PFSK-1 (cell line): ENCODE measurements around the gene COL6A3.

Source experiments
- FOXP2 ChIP-seq: optimal IDR thresholded peaks from 2 replicates; pipeline ENCODE3; 2011; ENCODE audit warnings: borderline replicate concordance, control low read depth, inconsistent platforms; ENCODE audit not compliant: insufficient read depth; ENCODE audit errors: extremely low read length, extremely low read depth
- POLR2AphosphoS5 ChIP-seq: IDR thresholded peaks from 2 replicates; pipeline ENCODE4 v1.6.1; 2012; ENCODE audit warnings: low read depth, mild to moderate bottlenecking, control low read depth, low read length, moderate library complexity
- REST ChIP-seq, 2 experiments: IDR thresholded peaks; 2 replicates each; pipeline versions ENCODE4 v1.6.1 to v1.8.0; 2011 to 2012; ENCODE audit warnings: low read depth in 2 of 2, low read length in 2 of 2, control low read depth in 1 of 2, inconsistent platforms in 1 of 2, mild to moderate bottlenecking in 1 of 2, moderate library complexity in 1 of 2; ENCODE audit not compliant: insufficient read depth in 1 of 2
- SIN3A ChIP-seq: IDR thresholded peaks from 2 replicates; pipeline ENCODE4 v1.6.1; 2012; ENCODE audit warnings: mild to moderate bottlenecking, low read length, moderate library complexity, borderline replicate concordance; ENCODE audit not compliant: insufficient read depth
- TAF1 ChIP-seq: IDR thresholded peaks from 2 replicates; pipeline ENCODE4 v1.6.1; 2012; ENCODE audit warnings: low read length, control low read depth, borderline replicate concordance; ENCODE audit not compliant: insufficient read depth

COL6A3 gene

GRCh38 chr2:237432484-237433092 lies 18.6 kb upstream of the COL6A3 start:
- TF ChIP-seq POLR2AphosphoS5, result no peak
- peak; percentile 30 for TF ChIP-seq FOXP2

DNA sequence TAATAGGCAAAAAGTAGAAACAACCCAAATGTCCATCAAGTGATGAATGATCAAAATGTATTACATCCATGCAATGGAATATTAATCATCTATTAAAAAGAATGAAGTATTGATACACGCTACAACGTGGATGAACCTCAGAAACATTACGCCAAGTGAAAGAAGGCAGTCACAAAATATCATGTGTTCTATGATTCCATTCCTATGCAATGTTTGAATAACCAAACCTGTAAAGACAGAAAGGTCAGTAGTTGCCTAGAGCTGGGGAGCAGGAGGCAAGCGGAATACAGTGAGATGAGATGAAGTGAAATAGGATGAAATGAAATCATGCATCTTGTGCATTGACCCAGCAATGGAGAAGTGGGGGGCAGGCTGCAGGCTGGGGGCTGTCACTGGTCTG lies 17.9 kb upstream of the COL6A3 start:
- no peak for TF ChIP-seq FOXP2
- no peak for TF ChIP-seq SIN3A
- TF ChIP-seq REST (IDR thresholded peaks at IDR 0.05; ENCODE audit: insufficient read depth in 1 of 2, low read depth in 2 of 2, low read length in 2 of 2), result no peak
- TF ChIP-seq TAF1, result no peak
- no peak for TF ChIP-seq POLR2AphosphoS5

DNA sequence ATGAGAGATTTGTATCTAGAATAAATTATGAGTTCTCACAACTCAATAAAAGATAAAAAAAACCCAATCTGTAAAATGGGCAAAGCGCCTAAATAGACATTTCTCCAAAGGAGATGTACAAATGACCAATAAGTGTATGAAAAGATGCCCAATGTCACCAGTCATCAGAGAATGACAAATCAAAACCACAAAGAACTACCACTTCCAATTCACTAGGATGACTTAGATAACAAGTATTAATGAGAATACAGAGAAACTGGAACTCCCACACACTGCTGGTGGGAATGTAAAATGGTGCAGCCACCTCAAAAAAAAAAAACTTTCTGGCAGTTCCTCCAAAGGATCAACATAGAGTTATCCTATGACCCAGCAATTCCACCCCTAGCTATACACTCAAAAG lies 17.4 kb upstream of the COL6A3 start:
- TF ChIP-seq REST (IDR thresholded peaks at IDR 0.05; ENCODE audit: insufficient read depth in 1 of 2, low read depth in 2 of 2, low read length in 2 of 2), result no peak
- TF ChIP-seq POLR2AphosphoS5, result no peak
- no peak for TF ChIP-seq SIN3A
- TF ChIP-seq TAF1, result no peak
- no peak for TF ChIP-seq FOXP2

DNA sequence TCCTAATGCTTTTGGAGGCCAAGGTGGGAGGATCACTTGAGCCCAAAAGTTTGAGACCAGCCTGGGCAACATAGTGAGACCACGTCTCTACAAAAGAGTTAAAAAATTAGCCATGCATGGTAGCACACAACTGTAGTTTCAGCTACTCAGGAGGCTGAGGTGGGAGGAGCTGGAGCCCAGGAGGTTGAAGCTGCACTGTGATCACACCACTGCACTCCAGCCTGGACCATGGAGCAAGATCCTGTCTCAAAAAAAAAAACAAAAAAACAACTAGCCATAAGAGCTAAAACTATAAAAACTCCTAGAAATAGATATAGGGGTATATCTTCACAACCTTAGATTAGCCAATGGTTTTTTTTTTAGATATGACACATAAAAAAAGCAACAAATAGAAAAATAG lies 16.9 kb upstream of the COL6A3 start:
- no peak for TF ChIP-seq FOXP2
- TF ChIP-seq POLR2AphosphoS5, result no peak
- no peak for TF ChIP-seq REST (IDR thresholded peaks at IDR 0.05; ENCODE audit: insufficient read depth in 1 of 2, low read depth in 2 of 2, low read length in 2 of 2)
- no peak for TF ChIP-seq SIN3A
- TF ChIP-seq TAF1, result no peak

DNA sequence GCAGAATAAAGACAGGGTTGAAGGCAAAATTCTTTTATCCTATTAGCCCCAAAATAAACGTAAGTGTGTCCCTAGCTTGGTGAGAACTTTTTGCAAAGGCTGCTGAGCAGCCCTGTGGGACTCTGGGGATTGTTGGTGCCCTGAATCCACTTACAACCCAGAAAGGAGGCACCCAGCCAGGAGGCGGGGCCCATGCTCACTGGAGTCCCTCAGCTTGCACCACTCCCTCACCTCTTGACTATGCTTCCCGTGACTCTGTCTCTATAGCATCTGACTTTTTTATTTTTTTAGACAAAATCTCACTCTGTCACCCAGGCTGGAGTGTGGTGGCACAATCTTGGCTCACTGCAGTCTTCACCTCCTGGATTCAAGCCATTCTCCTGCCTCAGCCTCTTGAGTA lies 15.8 kb upstream of the COL6A3 start:
- TF ChIP-seq REST (IDR thresholded peaks at IDR 0.05; ENCODE audit: insufficient read depth in 1 of 2, low read depth in 2 of 2, low read length in 2 of 2) (no peak), SIN3A (no peak), POLR2AphosphoS5 (no peak), FOXP2 (no peak), TAF1 (no peak)
